NCI-H2196 treated with DMSO at 0.1 percent for 48 hours (cell line): ENCODE measurements around the gene SMOC2.
"Not testable (repeated sequence)": the region's sequence is repeated elsewhere in the genome, so short reads cannot be mapped to it uniquely, and the experiment has no call there.

Experiments used
- DNase-seq: peaks from one replicate; lab custom pipeline; 2025; ENCODE audit not compliant: unreplicated experiment; lab: John Stamatoyannopoulos, UW

Gene SMOC2

DNA sequence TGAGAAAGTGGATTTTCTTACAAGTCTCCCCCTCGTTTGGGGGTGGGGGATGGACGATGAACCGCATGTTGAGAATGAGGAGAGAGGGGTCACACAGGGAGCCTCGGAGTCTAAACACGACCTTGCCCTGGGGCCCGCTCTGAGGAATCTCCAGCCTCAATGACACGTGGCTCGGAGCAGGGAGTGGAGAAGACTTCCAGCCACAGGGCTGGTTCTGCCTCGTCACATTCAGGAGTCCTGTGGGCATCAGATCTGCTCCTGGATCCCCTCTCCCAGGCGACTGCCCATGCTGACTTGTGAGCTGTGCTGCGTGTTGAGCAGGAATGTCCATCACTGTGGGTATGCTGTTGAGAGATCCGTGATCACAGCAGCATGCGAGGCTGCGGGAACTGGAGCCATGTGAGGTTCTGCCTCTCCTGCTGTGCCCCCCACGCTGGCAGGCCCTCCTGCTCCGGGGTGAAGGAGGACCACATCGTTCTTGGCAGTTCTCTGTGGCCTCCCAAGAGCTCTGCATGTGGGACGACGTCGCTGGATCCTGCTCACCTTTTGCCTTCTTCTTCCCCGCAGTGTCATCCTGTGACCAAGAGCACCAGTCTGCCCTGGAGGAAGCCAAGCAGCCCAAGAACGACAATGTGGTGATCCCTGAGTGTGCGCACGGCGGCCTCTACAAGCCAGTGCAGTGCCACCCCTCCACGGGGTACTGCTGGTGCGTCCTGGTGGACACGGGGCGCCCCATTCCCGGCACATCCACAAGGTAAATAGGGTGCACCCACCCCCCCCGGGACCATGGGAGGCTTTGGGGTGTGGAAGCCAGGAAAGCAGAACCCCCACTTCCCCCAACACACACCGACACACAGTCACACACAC lies 157.5 kb downstream of the SMOC2 start:
- DNase-seq: no peak

DNA sequence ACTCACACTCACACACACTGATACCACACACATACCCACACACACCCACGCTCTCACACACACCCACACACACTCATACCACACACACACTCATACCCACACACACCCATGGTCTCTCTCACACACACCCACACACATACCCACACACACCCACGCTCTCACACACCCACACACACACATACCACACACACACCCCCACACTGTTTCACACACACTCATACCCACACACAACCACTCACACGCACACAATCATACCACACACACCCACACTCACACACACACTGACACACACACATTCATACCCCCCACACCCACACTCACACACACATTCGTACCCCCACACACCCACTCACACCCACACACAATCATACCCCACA lies 158.1 kb downstream of the SMOC2 start:
- no peak for DNase-seq

DNA sequence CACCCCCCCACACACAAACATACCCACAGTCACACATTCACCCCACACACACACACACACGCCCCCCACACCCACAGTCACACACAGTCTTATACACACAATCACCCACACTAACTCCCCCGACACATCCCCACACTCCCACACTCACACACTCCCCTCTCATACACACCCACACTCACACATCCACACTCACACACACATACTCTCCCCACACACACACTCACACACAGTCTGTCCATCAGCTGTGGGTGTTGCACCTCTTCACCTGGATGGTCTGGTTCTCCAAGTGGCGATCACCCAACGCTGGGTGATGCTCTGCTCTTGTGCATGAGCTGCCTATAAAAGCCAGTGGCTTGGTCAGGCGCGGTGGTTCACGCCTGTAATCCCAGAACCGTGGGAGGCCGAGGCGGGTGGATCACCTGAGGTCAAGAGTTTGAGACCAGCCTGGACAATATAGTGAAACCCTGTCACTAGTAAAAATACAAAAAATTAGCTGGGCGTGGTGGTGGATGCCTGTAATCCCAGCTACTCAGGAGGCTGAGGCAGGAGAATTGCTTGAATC lies 158.9 kb downstream of the SMOC2 start:
- DNase-seq: no peak

DNA sequence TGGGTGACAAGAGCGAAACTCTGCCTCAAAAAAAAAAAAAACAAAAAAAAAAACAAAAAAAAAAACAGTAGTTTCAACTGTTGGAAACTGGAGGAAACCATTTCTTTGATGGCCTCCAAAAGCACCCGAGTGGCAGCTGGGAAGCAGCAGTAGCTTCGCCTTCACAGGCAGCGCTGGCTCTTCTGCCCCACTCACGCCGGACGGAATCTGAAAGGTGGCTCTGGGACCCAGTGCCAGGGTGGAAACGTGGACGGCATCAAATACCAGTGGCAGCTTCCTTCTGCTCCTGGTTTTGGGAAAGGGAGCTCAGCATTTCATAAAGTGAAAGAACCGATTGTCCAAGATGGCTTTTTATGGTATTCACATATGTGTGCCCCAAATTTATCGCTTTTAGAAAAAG lies 159.4 kb downstream of the SMOC2 start:
- no peak for DNase-seq

DNA sequence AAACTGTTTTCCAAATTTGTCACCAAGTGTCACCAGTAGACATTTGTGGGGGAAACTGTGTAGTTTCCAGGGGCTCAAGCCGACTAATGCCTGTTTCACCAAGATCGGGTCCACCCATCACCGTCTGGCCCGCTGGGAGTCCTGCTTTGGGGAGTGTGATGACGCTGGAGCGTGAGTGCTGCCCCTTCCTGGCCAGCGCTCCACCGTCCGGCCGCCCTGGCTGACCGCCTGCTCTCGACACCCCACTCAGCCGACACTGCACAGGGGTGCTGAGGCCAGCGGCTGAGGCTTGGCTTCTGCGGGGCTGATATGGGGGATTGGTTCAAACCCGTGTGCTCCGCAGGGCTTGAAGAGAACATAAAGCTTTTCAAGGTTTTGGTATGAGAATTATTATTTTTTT lies 160.1 kb downstream of the SMOC2 start:
- DNase-seq: no peak

DNA sequence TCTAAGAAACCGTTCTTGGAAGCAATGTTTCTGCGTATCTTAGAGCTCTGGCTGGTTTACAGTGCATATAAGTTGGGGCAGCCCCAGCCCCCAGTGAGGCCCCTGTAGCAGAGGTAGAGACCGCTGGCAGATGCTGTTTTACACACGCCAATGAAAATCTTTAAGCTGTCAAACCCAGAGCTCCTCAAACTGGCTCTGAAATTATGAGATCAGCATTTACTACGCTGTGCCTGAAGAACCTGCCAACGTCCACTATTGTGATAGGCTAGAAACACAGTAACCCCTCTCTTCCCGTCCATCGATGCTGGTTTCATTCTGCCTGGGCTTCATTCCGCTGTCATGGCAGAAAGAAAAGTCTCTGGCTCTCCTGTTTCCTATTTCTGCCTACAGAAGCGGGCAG lies 160.6 kb downstream of the SMOC2 start:
- DNase-seq: no peak

DNA sequence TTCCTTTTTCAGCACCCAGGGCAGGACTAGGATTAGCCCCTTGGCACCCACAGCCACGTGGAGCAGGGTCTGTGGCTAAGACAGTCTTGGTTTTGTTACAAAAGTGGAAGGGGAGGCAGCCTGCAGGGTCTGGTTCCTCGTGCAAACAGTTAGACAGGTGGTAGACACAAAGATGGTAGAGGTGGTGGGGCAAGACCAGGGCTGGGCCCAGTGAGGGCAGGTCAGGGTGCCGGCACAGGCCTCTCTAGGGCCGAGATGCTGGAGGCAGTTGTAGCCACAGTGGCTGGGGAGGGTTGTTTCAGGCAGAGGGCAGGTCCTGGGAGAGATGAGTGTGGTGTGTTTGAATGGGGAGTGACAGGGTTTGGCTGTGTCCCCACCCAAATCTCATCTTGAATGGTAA lies 161.6 kb downstream of the SMOC2 start:
- DNase-seq: no peak

DNA sequence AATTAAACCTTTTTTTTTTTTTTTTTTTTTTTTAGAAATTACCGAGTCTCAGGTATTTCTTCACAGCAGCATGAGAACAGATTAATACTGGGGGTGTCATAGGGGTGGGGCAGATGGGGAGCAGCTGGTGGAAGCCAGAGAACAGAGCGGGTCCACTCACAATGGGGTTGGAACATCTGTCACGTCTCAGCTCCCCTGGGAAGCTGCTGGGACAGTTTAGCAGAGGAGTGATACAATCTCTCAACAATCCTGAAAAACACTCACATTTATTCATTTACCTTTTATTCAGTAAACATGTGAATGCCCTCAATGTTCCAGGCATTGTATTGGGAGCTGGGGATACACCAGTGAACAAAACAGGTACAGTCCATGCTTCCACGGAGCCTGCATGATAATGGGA lies 162.2 kb downstream of the SMOC2 start:
- no peak for DNase-seq

DNA sequence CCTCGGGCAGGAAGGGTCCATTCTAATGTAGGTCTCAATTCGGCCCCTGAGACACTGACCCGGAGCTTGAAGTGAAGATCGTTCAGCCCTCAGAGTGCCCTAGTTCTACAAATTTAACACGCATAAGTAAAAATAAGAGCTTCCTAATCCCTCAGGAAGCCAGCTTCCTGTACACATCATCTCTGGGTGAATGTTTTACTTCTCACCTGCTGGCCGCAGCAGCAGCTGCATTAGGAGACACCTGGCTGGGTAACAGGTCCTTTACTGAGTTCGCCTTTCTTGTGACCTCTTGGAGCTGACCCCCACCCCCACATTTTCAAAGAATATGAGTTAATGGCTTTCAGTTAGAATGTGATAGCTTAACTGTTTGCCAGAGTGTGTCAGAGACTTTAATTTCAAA lies 165.0 kb downstream of the SMOC2 start:
- DNase-seq: no peak

DNA sequence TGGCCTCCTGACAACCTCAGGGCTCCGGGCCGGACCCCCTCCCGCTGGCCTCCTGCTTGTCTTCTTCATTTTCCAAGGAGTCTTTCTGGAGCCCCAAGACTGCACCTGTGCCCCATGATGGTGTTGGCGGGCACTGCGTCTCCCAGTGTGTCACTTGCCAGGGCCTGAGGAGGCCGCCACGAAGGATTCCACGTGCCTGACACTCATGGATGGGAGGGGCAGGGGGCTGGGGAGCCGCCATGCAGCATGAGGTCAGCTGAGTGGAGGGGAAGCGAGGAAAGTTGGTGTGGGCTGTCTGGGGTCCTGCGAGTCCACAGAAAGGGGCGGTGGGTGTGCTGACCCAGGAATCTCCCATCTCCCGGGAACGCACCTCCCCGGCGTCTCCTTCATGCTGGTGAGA lies 165.7 kb downstream of the SMOC2 start:
- no peak for DNase-seq

DNA sequence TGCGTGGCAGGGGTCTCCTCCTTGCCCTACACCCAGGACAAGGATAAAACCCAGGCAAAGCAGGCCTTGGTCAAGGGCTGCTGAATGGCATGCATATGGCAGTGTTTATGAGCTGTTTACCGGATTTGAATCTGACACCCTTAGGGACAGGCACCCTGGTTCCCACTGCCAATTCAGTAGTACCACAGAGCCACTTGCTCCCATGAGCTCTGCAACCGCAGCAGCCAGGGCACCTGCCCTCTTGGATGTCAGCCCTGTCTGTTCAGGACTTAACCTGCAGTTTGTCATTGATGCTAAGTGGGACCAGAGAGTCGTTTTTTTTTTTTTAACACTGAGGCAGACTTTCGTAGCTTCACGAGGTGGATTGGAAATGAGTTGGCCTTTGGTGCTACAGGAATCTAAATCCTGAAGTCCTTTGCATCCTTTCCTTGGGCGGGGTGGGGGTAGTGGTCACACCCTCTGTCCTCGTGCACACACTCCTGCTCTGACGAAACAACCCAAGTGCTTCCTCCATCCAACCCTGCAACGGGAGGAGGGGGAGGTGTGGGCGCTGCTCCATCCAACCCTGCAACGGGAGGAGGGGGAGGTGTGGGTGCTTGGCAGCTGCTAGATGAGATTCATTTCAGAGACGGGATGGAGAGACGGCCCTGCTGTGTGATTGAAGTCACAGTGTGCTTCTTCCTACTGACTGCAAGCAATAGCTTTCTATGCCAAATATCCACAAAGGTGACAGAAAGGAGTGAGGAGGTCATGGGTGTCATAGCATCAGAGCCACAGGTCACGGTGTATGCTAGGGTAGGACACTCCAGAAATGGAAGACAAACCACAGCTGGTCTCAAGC lies 166.5 kb downstream of the SMOC2 start:
- peak; percentile 68 for DNase-seq

DNA sequence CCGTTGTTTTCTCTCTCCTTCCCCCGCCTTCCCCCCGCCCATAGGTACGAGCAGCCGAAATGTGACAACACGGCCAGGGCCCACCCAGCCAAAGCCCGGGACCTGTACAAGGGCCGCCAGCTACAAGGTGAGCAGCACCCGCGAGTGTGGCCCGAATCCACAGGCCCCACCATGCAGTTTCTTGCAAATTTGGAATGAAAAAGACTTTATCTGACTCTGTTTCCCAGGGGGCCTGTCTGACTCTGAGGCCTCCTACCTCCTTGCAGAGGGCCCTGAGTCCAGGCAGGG lies 167.1 kb downstream of the SMOC2 start:
- DNase-seq: no peak

DNA sequence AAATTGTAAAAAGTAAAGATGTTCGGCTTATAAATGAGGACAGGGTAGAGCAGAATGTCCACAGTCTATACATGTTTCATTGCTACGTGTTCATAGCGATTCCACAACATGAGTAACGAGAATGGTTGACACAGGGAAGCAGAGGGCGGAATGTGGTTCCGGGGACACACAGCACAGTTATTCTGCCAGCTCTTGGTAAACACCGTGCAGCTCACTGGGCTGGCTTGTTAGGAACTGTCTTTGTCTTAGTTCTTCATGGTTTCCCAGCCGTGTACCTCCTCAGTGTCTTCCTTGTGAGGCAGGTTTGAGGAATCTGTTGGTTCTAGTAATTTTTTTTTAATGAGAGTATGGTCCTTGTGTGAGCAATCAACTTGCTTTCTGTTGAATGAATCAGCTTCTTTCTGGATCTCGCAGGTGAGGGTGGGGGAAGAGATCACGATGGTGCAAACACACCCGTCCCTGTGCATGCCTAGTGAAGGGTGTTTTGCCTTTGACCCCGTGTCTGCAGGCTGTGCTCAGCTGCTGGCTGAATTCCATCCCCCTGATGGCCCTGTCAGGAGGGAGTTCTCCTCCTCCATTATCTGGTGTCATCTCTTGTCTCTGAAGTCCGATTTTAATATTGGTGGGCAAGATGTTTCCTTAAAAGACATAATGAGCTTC lies 168.2 kb downstream of the SMOC2 start:
- DNase-seq: no peak

DNA sequence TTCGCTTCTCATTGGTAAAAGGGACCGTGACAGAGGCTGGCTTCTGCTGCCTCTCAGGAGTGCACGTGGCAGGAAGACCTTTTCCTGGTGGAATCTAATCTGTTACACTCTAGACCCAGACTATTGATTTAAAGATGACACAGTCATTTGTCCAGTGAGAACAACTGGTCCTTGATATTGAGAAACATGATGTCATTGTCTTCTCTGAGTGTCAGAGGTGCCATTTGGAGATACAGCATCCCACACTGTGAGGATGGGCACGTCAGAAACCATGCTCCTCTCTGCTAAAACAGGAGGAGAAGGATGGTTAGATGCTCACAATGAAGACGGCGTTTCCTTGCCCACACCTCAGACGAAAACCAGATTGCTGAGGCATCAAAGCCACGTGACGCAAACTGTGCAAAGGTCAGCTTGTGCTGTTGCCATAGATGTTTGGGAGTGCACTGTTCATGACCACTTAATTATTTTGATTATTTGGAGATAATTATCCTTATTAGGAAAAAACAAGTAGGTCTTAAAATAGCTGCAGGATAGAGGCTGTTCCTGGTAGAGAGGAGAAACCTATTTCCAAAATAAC lies 169.0 kb downstream of the SMOC2 start:
- DNase-seq: no peak

DNA sequence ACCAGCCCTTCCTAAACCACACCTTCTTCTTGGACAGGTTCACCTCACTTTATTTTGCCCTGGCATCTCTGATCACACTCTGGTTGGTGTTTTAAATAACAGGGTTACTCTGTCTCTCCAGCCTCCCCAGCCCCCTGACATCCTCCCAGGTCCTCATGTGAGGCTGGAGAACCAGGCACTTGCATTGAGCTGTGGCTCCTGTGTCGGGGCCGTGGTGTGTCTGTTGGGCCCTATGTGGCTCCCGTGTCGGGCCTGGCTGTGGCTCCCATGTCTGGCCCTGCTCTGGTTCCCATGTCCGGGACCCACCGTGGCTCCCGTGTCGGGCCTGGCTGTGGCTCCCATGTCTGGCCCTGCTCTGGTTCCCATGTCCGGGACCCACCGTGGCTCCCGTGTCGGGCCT lies 170.0 kb downstream of the SMOC2 start:
- DNase-seq: not testable (repeated sequence)

DNA sequence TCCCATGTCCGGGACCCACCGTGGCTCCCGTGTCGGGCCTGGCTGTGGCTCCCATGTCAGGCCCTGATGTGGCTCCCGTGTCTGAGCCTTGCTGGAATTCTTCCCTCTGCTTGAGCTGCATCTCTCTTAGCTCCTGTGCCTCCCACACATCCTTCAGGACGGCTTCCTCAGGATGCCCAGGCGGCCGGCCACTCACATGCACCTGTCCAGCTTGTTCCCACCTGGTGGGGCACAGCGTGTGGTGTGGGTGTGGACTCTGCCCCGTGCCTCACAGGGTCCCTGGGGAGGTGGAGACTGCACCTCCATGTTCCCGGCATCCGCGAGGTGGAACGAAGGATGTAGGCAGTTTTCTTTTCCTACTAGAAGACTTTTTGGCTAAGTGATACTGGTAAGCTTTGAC lies 170.7 kb downstream of the SMOC2 start:
- DNase-seq: no peak

DNA sequence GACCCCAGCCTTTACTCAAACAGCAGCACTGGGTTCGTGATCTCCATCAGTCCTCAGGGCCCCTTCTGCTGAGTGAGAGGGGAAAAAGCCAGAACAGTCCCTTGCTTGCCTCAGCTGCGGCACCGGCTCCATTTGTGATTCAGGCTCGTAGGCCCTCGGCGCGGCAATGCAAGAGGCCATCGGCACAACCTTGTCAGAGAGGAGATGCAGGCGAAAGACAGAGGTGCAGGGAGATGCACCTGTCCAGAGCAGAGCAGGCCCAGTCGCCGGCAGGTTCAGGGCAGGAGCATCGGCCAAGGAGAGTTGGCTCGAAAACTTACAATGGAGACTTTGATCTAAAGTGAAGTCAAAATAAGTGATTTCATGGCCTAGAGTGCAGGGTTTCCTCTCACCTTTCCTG lies 171.6 kb downstream of the SMOC2 start:
- DNase-seq: no peak

DNA sequence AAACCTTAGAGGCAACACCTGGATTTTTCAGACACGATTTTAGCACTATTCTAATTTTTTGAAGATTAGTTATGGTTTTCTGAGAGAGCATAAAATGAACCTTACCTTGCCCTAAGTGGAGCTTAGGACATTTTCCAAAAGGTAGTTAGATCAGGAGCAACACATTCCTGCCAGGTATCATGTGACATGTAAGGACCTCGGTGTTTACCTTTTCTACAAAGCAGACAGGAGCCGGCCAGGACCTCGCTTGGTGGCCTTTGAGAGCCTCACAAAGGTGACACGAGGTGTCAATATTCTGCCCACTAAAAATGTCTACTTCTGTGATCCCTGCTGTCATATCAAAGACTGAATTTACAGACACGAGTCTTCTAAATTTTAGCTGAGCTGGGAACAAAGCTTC lies 174.9 kb downstream of the SMOC2 start:
- peak; percentile 3 for DNase-seq

DNA sequence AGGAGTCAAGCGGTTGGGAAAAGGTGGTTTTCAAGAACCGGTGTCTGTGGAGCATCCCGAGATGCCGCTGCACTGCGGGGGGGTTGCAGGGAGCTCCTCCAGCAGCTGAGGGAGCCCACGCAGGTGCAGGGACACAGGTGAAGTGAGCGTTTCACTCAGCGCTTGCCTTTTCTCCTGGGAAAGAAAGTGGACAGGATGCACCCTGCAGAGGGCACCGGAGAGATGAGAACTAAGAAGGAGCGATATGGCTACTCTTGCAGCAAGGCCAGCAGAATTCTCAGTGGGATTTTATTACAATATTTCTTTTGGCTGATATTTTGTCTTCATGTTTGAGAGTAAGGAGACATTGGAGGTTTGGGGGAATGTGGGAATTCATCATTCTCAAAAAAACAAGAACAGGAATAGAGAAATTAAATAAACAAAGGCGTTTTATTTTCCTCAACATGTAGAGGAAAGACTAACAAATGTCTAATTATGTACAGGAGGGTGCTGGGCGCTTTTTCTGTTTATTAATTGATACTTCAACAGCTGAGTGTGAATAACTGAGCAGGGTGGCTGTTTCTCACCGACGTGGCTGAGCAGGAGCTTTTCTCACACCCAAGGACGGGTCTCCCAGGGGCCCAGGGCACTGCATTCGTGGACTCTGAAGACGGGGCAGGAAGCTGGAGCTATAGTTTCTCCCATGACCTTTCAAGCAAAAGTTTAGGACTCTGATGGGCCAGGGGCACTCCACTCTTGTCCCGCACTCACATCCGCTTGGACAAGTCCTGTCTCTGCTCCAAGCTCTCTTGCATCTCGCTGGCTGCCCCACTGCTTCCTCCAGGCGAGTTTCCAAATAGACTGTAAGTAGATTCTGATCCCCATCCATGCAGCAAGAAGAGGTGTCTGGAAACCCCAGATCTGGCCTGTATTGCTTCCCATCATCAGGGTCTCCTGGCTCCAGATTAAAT lies 176.1 kb downstream of the SMOC2 start:
- no peak for DNase-seq
